22Rv1 (cell line): ENCODE data around the gene APAF1.

Source experiments
- H3K27ac ChIP-seq: fragments of 450-650 bp; 2 replicates; pipeline ENCODE4 v1.5.1; 2017
- CTCF ChIP-seq: fragments of 450-650 bp; IDR thresholded peaks from 2 replicates; pipeline ENCODE4 v1.5.1; 2017; ENCODE audit warnings: mild to moderate bottlenecking
- ZFX ChIP-seq: fragments of 450-650 bp; IDR thresholded peaks from 2 replicates; pipeline ENCODE4 v1.6.1; 2017; ENCODE audit warnings: antibody characterized with exemption, borderline replicate concordance

The APAF1 gene

GRCh38 chr12:98738539-98738938 lies 93.4 kb downstream of the APAF1 start:
- no peak overlapping the region for H3K27ac ChIP-seq
- TF ChIP-seq ZFX (no peak), CTCF (no peak)

- TF ChIP-seq ZFX = no peak
- no peak for TF ChIP-seq CTCF
- no peak overlapping the region for H3K27ac ChIP-seq
These were observed 95.7 kb downstream of the APAF1 start for GRCh38 chr12:98740751-98741150.

- no peak overlapping the region for H3K27ac ChIP-seq
- TF ChIP-seq ZFX (no peak), CTCF (no peak)
These were observed 96.1 kb downstream of the APAF1 start for GRCh38 chr12:98741196-98741555.

GRCh38 chr12:98741556-98742265 lies 96.6 kb downstream of the APAF1 start:
- TF ChIP-seq CTCF = no peak
- TF ChIP-seq ZFX = no peak
- no peak overlapping the region for H3K27ac ChIP-seq

- TF ChIP-seq CTCF = peak; percentile 97
- TF ChIP-seq ZFX = no peak
- no peak overlapping the region for H3K27ac ChIP-seq
These were observed 98.4 kb downstream of the APAF1 start for GRCh38 chr12:98743362-98743953.

- H3K27ac ChIP-seq = no peak overlapping the region
- no peak for TF ChIP-seq ZFX
- TF ChIP-seq CTCF = no peak
These were observed 99.6 kb downstream of the APAF1 start for GRCh38 chr12:98744680-98745079.

GRCh38 chr12:98745578-98746391 lies 100.7 kb downstream of the APAF1 start:
- H3K27ac ChIP-seq = no peak overlapping the region
- TF ChIP-seq ZFX = no peak
- TF ChIP-seq CTCF = no peak; the same call in 1 of the 2 replicates
